ENCODE measurements around the gene GALR3. TPM values are rescaled to one million over a fixed set of nuclear protein-coding genes. Genes with fewer than 3 reads are reported as not detected.

Gene GALR3
- total and polyA plus RNA-seq, 9 donors, result 0.09 to 0.14 (median 0.10) TPM; not detected in 6

DNA sequence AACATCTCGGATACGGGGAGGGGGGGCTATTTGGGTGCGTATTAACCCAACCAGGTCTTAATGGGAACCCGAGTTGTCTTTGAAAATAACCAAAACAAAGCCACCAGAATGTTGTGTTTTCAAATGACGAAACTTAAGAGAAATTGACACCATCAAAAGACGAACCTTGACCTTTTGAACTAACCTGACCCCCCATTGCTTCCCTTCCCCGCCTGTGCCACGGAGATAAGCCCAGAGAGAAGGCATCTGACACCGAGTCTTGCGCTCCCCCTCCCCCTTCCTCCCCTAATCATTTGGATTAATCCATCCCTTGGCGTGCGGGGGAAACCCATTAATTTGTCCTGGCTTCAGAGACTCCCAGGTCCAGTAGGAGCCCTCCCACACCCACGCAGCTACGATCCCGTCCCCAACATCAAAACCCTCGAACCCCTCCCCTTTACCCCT, 20.0 kb upstream of the GALR3 start:
- Histone ChIP-seq H3K9me3 (replicated peaks; ENCODE audit: control insufficient read depth, low read depth, low read length) (no peaks in the 10 kb centered on the region), H3K27ac (ENCODE audit: low read length) (no peak overlapping the region), H3K36me3 (ENCODE audit: control insufficient read depth, insufficient read depth, low read length) (no peaks in the 10 kb centered on the region), H3K4me1 (ENCODE audit: control insufficient read depth, insufficient read depth, low read length) (peaks cover 44% of the 10 kb centered on the region), H3K27me3 (ENCODE audit: control insufficient read depth, insufficient read depth, low read length) (peaks cover 14% of the 10 kb centered on the region), H3K4me3 (ENCODE audit: low read length) (no peak overlapping the region)
- WGBS (ENCODE audit: insufficient coverage), result 36% methylated on average over 13 of the region's 16 CpGs
- no peak for DNase-seq

- Histone ChIP-seq H3K4me1 (ENCODE audit: control insufficient read depth, insufficient read depth, low read length) (peaks cover 49% of the 10 kb centered on the region), H3K9me3 (replicated peaks; ENCODE audit: control insufficient read depth, low read depth, low read length) (no peaks in the 10 kb centered on the region), H3K4me3 (ENCODE audit: low read length) (peak overlapping the region; percentile 94), H3K27ac (ENCODE audit: low read length) (peak overlapping the region; percentile 7), H3K27me3 (ENCODE audit: control insufficient read depth, insufficient read depth, low read length) (peaks cover 14% of the 10 kb centered on the region), H3K36me3 (ENCODE audit: control insufficient read depth, insufficient read depth, low read length) (no peaks in the 10 kb centered on the region)
- 30% methylated on average over 26 of the region's 34 CpGs for WGBS (ENCODE audit: insufficient coverage)
- no peak for DNase-seq
Measured at GRCh38 chr22:37803639-37804351, 19.4 kb upstream of the GALR3 start.

GRCh38 chr22:37804352-37804880, 18.8 kb upstream of the GALR3 start:
- Histone ChIP-seq H3K9me3 (replicated peaks; ENCODE audit: control insufficient read depth, low read depth, low read length) (no peaks in the 10 kb centered on the region), H3K36me3 (ENCODE audit: control insufficient read depth, insufficient read depth, low read length) (peaks cover 6% of the 10 kb centered on the region), H3K27me3 (ENCODE audit: control insufficient read depth, insufficient read depth, low read length) (peaks cover 14% of the 10 kb centered on the region), H3K4me3 (ENCODE audit: low read length) (peak overlapping the region; percentile 94), H3K27ac (ENCODE audit: low read length) (peak overlapping the region; percentile 98), H3K4me1 (ENCODE audit: control insufficient read depth, insufficient read depth, low read length) (peaks cover 56% of the 10 kb centered on the region)
- WGBS (ENCODE audit: insufficient coverage), result 0% methylated on average over 16 of the region's 29 CpGs
- no peak for DNase-seq

DNA sequence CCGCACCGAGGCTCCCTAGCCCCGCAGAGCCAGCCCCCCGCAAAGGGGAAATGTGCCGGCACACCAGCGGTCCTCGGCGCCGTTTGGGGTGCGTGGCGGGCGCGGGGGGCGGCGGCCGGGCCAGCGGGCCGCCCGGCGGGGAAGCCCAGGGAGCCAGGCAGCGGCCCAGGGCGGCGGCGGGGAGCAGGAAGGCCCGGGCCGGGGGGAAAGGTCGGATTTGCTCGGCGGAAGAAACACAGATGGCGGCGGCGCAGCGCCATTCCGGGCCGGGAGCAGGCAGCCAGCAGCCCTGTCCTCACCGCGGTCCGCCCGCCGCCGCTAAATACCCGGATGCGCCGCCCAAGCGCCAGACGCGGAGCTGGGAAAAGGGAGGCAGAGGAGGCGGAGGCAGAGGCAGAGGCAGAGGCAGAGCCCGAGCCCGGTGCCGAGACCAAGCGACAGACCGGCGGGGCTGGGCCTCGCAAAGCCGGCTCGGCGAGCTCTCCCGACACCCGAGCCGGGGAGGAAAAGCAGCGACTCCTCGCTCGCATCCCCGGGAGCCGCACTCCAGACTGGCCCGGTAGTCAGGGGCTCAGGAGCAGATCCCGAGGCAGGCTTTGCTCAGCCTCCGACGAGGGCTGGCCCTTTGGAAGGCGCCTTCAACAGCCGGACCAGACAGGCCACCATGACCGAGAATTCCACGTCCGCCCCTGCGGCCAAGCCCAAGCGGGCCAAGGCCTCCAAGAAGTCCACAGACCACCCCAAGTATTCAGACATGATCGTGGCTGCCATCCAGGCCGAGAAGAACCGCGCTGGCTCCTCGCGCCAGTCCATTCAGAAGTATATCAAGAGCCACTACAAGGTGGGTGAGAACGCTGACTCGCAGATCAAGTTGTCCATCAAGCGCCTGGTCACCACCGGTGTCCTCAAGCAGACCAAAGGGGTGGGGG, 18.0 kb upstream of the GALR3 start:
- H3K36me3 ChIP-seq (ENCODE audit: control insufficient read depth, insufficient read depth, low read length), result peaks cover 7% of the 10 kb centered on the region
- DNase-seq, result peak; percentile 95
- 1% methylated on average over 87 of the region's 87 CpGs for WGBS (ENCODE audit: insufficient coverage)
- H3K9me3 ChIP-seq (replicated peaks; ENCODE audit: control insufficient read depth, low read depth, low read length), result no peaks in the 10 kb centered on the region
- H3K4me3 ChIP-seq (ENCODE audit: low read length), result peak overlapping the region; percentile 94
- peaks cover 56% of the 10 kb centered on the region for H3K4me1 ChIP-seq (ENCODE audit: control insufficient read depth, insufficient read depth, low read length)
- H3K27me3 ChIP-seq (ENCODE audit: control insufficient read depth, insufficient read depth, low read length), result peaks cover 14% of the 10 kb centered on the region
- peak overlapping the region; percentile 98 for H3K27ac ChIP-seq (ENCODE audit: low read length)

DNA sequence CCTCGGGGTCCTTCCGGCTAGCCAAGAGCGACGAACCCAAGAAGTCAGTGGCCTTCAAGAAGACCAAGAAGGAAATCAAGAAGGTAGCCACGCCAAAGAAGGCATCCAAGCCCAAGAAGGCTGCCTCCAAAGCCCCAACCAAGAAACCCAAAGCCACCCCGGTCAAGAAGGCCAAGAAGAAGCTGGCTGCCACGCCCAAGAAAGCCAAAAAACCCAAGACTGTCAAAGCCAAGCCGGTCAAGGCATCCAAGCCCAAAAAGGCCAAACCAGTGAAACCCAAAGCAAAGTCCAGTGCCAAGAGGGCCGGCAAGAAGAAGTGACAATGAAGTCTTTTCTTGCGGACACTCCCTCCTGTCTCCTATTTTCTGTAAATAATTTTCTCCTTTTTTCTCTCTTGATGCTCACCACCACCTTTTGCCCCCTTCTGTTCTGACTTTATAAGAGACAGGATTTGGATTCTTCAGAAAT, 17.3 kb upstream of the GALR3 start:
- Histone ChIP-seq H3K4me1 (ENCODE audit: control insufficient read depth, insufficient read depth, low read length) (peaks cover 56% of the 10 kb centered on the region), H3K27me3 (ENCODE audit: control insufficient read depth, insufficient read depth, low read length) (peaks cover 14% of the 10 kb centered on the region), H3K36me3 (ENCODE audit: control insufficient read depth, insufficient read depth, low read length) (peaks cover 7% of the 10 kb centered on the region), H3K4me3 (ENCODE audit: low read length) (peak overlapping the region; percentile 94), H3K9me3 (replicated peaks; ENCODE audit: control insufficient read depth, low read depth, low read length) (no peaks in the 10 kb centered on the region), H3K27ac (ENCODE audit: low read length) (peak overlapping the region; percentile 98)
- 18% methylated on average over 8 of the region's 10 CpGs for WGBS (ENCODE audit: insufficient coverage)
- peak; percentile 45 for DNase-seq

DNA sequence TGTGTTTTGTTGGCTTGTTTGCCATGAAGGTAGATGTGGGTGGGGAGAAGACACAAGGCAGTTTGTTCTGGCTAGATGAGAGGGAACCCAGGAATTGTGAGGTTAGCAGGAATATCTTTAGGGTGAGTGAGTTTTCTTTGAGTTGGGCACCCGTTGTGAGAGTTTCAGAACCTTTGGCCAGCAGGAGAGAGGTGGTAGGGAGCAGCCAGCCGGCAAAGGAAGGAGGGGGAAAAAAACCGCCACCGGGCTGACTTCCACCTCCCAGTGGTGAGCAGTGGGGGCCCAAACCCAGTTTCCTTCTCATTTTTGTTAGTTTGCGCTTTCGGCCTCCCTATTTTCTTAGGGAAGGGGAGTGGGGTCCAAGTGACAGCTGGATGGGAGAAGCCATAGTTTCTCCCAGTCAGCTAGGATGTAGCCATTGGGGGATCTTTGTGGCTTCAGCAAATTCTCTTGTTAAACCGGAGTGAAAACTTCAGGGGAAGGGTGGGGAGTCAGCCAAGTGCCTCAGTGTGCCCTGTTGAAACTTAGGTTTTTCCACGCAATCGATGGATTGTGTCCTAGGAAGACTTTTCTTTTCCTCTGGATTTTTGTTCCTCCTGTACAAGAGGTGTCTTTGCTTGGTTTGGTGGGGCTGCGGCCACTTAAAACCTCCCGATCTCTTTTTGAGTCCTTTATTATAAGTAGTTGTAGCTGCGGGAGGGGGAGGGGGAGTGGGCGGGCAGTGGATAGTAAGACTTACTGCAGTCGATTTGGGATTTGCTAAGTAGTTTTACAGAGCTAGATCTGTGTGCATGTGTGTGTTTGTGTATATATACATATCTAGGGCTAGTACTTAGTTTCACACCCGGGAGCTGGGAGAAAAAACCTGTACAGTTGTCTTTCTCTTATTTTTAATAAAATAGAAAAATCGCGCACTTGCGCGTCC, 16.5 kb upstream of the GALR3 start:
- H3K4me3 ChIP-seq (ENCODE audit: low read length), result peak overlapping the region; percentile 94
- 2% methylated on average over 8 of the region's 19 CpGs for WGBS (ENCODE audit: insufficient coverage)
- H3K9me3 ChIP-seq (replicated peaks; ENCODE audit: control insufficient read depth, low read depth, low read length), result no peaks in the 10 kb centered on the region
- H3K27ac ChIP-seq (ENCODE audit: low read length), result peak overlapping the region; percentile 98
- H3K27me3 ChIP-seq (ENCODE audit: control insufficient read depth, insufficient read depth, low read length), result peaks cover 14% of the 10 kb centered on the region
- DNase-seq, result peak; percentile 78
- H3K4me1 ChIP-seq (ENCODE audit: control insufficient read depth, insufficient read depth, low read length), result peaks cover 56% of the 10 kb centered on the region
- peaks cover 7% of the 10 kb centered on the region for H3K36me3 ChIP-seq (ENCODE audit: control insufficient read depth, insufficient read depth, low read length)

GRCh38 chr22:37807410-37808293, 15.5 kb upstream of the GALR3 start, which contains the start of gene GCAT:
TSS of gene GCAT (plus strand) at chr22:37807934. CDS start at chr22:37807968, 34 bp downstream.
- H3K27me3 ChIP-seq (ENCODE audit: control insufficient read depth, insufficient read depth, low read length), result peaks cover 12% of the 10 kb centered on the region
- 0% methylated on average over 49 of the region's 73 CpGs for WGBS (ENCODE audit: insufficient coverage)
- peaks cover 7% of the 10 kb centered on the region for H3K36me3 ChIP-seq (ENCODE audit: control insufficient read depth, insufficient read depth, low read length)
- peak within 1 kb of the TSS; percentile 94 for H3K4me3 ChIP-seq (ENCODE audit: low read length)
- H3K4me1 ChIP-seq (ENCODE audit: control insufficient read depth, insufficient read depth, low read length), result peaks cover 49% of the 10 kb centered on the region
- DNase-seq, result peak; percentile 99
- H3K27ac ChIP-seq (ENCODE audit: low read length), result peak within 1 kb of the TSS; percentile 98
- no peaks in the 10 kb centered on the region for H3K9me3 ChIP-seq (replicated peaks; ENCODE audit: control insufficient read depth, low read depth, low read length)

GRCh38 chr22:37808294-37808657, 14.9 kb upstream of the GALR3 start:
- H3K36me3 ChIP-seq (ENCODE audit: control insufficient read depth, insufficient read depth, low read length), result peaks cover 7% of the 10 kb centered on the region
- H3K4me3 ChIP-seq (ENCODE audit: low read length), result peak overlapping the region; percentile 94
- WGBS (ENCODE audit: insufficient coverage), result 2% methylated on average over 8 of the region's 8 CpGs
- H3K4me1 ChIP-seq (ENCODE audit: control insufficient read depth, insufficient read depth, low read length), result peaks cover 43% of the 10 kb centered on the region
- DNase-seq, result peak; percentile 44
- H3K27ac ChIP-seq (ENCODE audit: low read length), result peak overlapping the region; percentile 85
- no peaks in the 10 kb centered on the region for H3K9me3 ChIP-seq (replicated peaks; ENCODE audit: control insufficient read depth, low read depth, low read length)
- H3K27me3 ChIP-seq (ENCODE audit: control insufficient read depth, insufficient read depth, low read length), result peaks cover 9% of the 10 kb centered on the region

All from muscle of leg (tissue), 11 donors.